Neural crest cell (in vitro differentiated cells): Measurements from ENCODE around the gene EGFL7. TPM values are rescaled to one million over a fixed set of nuclear protein-coding genes. Genes with fewer than 3 reads are reported as not detected.

Experiments
- DNase-seq: peaks from one replicate; pipeline ENCODE4 v3.0.0; 2021; ENCODE audit warnings: low read depth, mixed read lengths, low spot score
- H3K27ac Mint-ChIP-seq: one replicate; pipeline ENCODE4 v1.8.0; 2021; ENCODE audit warnings: mild to moderate bottlenecking, mixed read lengths; ENCODE audit not compliant: unreplicated experiment
- H3K27me3 Mint-ChIP-seq: 2 replicates; pipeline ENCODE4 v1.8.0; 2021; ENCODE audit warnings: low read depth, mild to moderate bottlenecking, mixed read lengths
- H3K36me3 Mint-ChIP-seq: 2 replicates; pipeline ENCODE4 v1.8.0; 2021; ENCODE audit warnings: low read depth, mild to moderate bottlenecking, mixed read lengths
- H3K4me1 Mint-ChIP-seq: 2 replicates; pipeline ENCODE4 v1.8.0; 2021; ENCODE audit warnings: mixed read lengths
- H3K4me3 Mint-ChIP-seq: one replicate; pipeline ENCODE4 v1.8.0; 2021; ENCODE audit warnings: mild to moderate bottlenecking, mixed read lengths
- H3K9me3 Mint-ChIP-seq: 2 replicates; pipeline ENCODE4 v1.8.0; 2021; ENCODE audit warnings: mixed read lengths
- CTCF ChIP-seq: fragments of 200-600 bp; sonication (generic); conservative IDR thresholded peaks from 2 replicates; pipeline ENCODE4 v1.5.0; 2021; ENCODE audit warnings: antibody characterized with exemption, mild to moderate bottlenecking
- total RNA-seq: library from RNA; stranded (reverse); gene quantifications from 2 replicates; pipeline ENCODE4 v1.2.1, GENCODE V29; 2021

EGFL7 gene
- total RNA-seq, 1 donor from 2014 or later, result 14.1 TPM

GRCh38 chr9:136672431-136673087, 9.8 kb downstream of the EGFL7 start:
- Mint-ChIP-seq H3K27ac (no peak overlapping the region), H3K4me3 (no peak overlapping the region), H3K9me3 (no peaks in the 10 kb centered on the region)

GRCh38 chr9:136673088-136673974, 10.6 kb downstream of the EGFL7 start:
- Mint-ChIP-seq H3K27ac (no peak overlapping the region), H3K4me1 (no peaks in the 10 kb centered on the region), H3K4me3 (no peak overlapping the region), H3K9me3 (no peaks in the 10 kb centered on the region), H3K36me3 (no peaks in the 10 kb centered on the region), H3K27me3 (no peaks in the 10 kb centered on the region)
- no peak for DNase-seq
- TF ChIP-seq CTCF, result no peak

More at GRCh38 chr9:136672431-136673087, 9.8 kb downstream of the EGFL7 start:
- no peak for DNase-seq
- TF ChIP-seq CTCF, result no peak
- no peaks in the 10 kb centered on the region for H3K4me1 Mint-ChIP-seq
- no peaks in the 10 kb centered on the region for H3K27me3 Mint-ChIP-seq
- no peaks in the 10 kb centered on the region for H3K36me3 Mint-ChIP-seq

GRCh38 chr9:136673975-136674785, 11.5 kb downstream of the EGFL7 start:
- no peaks in the 10 kb centered on the region for H3K9me3 Mint-ChIP-seq
- no peak for DNase-seq
- H3K4me1 Mint-ChIP-seq, result peaks cover 5% of the 10 kb centered on the region
- H3K27me3 Mint-ChIP-seq, result no peaks in the 10 kb centered on the region
- no peak overlapping the region for H3K27ac Mint-ChIP-seq
- TF ChIP-seq CTCF, result no peak
- no peak overlapping the region for H3K4me3 Mint-ChIP-seq
- no peaks in the 10 kb centered on the region for H3K36me3 Mint-ChIP-seq

- no peaks in the 10 kb centered on the region for H3K27me3 Mint-ChIP-seq
- H3K4me1 Mint-ChIP-seq, result peaks cover 9% of the 10 kb centered on the region
- H3K36me3 Mint-ChIP-seq, result no peaks in the 10 kb centered on the region
- no peak overlapping the region for H3K4me3 Mint-ChIP-seq
- DNase-seq, result no peak
- H3K9me3 Mint-ChIP-seq, result no peaks in the 10 kb centered on the region
- H3K27ac Mint-ChIP-seq, result no peak overlapping the region
- TF ChIP-seq CTCF, result no peak
Measured at GRCh38 chr9:136674786-136675349, 12.2 kb downstream of the EGFL7 start.
